Measurements from ENCODE around the gene SNX32.

SNX32 gene

GRCh38 chr11:65867284-65868071 is 33.7 kb downstream of the SNX32 start:
- H3K4me2 ChIP-seq (ENCODE audit: low read length): no peak overlapping the region
- TF ChIP-seq CTCF (IDR thresholded peaks at IDR 0.05): no peak
- no peaks in the 10 kb centered on the region for H3K9me3 ChIP-seq (ENCODE audit: control insufficient read depth, low read length)
- H3K27ac ChIP-seq: no peak overlapping the region
- no peaks in the 10 kb centered on the region for H3K27me3 ChIP-seq (ENCODE audit: control insufficient read depth, insufficient read depth, low read length)
- H3K4me3 ChIP-seq (ENCODE audit: low read depth, low read length): no peak overlapping the region
- H3K36me3 ChIP-seq (ENCODE audit: control insufficient read depth, insufficient read depth, low read length): no peaks in the 10 kb centered on the region
- H2AFZ ChIP-seq: no peak overlapping the region
- no peaks in the 10 kb centered on the region for H3K4me1 ChIP-seq
- H3K9ac ChIP-seq: no peak overlapping the region
- no peaks in the 10 kb centered on the region for H3K79me2 ChIP-seq

- no peak for TF ChIP-seq CTCF (IDR thresholded peaks at IDR 0.05)
Measured at GRCh38 chr11:65868076-65868667, 34.4 kb downstream of the SNX32 start.

GRCh38 chr11:65868907-65869306 is 35.1 kb downstream of the SNX32 start:
- H3K4me2 ChIP-seq (ENCODE audit: low read length): no peak overlapping the region
- H3K27me3 ChIP-seq (ENCODE audit: control insufficient read depth, insufficient read depth, low read length): no peaks in the 10 kb centered on the region
- H3K4me1 ChIP-seq: no peaks in the 10 kb centered on the region
- H3K9me3 ChIP-seq (ENCODE audit: control insufficient read depth, low read length): no peaks in the 10 kb centered on the region
- no peak overlapping the region for H2AFZ ChIP-seq
- H3K4me3 ChIP-seq (ENCODE audit: low read depth, low read length): no peak overlapping the region
- H3K36me3 ChIP-seq (ENCODE audit: control insufficient read depth, insufficient read depth, low read length): no peaks in the 10 kb centered on the region
- H3K79me2 ChIP-seq: no peaks in the 10 kb centered on the region
- no peak overlapping the region for H3K9ac ChIP-seq
- H3K27ac ChIP-seq: no peak overlapping the region
- TF ChIP-seq CTCF (IDR thresholded peaks at IDR 0.05): no peak

More at GRCh38 chr11:65868076-65868667, 34.4 kb downstream of the SNX32 start:
- no peaks in the 10 kb centered on the region for H3K79me2 ChIP-seq
- H3K9ac ChIP-seq: no peak overlapping the region
- H3K9me3 ChIP-seq (ENCODE audit: control insufficient read depth, low read length): no peaks in the 10 kb centered on the region
- no peak overlapping the region for H3K4me3 ChIP-seq (ENCODE audit: low read depth, low read length)
- H2AFZ ChIP-seq: no peak overlapping the region
- no peak overlapping the region for H3K4me2 ChIP-seq (ENCODE audit: low read length)
- no peaks in the 10 kb centered on the region for H3K27me3 ChIP-seq (ENCODE audit: control insufficient read depth, insufficient read depth, low read length)
- H3K4me1 ChIP-seq: no peaks in the 10 kb centered on the region
- no peak overlapping the region for H3K27ac ChIP-seq
- no peaks in the 10 kb centered on the region for H3K36me3 ChIP-seq (ENCODE audit: control insufficient read depth, insufficient read depth, low read length)

- no peak overlapping the region for H3K4me3 ChIP-seq (ENCODE audit: low read depth, low read length)
- no peak overlapping the region for H3K4me2 ChIP-seq (ENCODE audit: low read length)
- no peaks in the 10 kb centered on the region for H3K27me3 ChIP-seq (ENCODE audit: control insufficient read depth, insufficient read depth, low read length)
- H3K27ac ChIP-seq: no peak overlapping the region
- H2AFZ ChIP-seq: no peak overlapping the region
- no peaks in the 10 kb centered on the region for H3K36me3 ChIP-seq (ENCODE audit: control insufficient read depth, insufficient read depth, low read length)
- H3K79me2 ChIP-seq: no peaks in the 10 kb centered on the region
- no peak overlapping the region for H3K9ac ChIP-seq
- no peaks in the 10 kb centered on the region for H3K4me1 ChIP-seq
- no peaks in the 10 kb centered on the region for H3K9me3 ChIP-seq (ENCODE audit: control insufficient read depth, low read length)
- TF ChIP-seq CTCF (IDR thresholded peaks at IDR 0.05): no peak
Measured at GRCh38 chr11:65869643-65870306, 36.0 kb downstream of the SNX32 start.
